Vagina (tissue), 2 donors: ENCODE results near the gene TGFBR2. TPM values are rescaled to one million over a fixed set of nuclear protein-coding genes. Genes with fewer than 3 reads are reported as not detected.
A peak's percentile ranks its signal among the peaks of the same experiment; 100 is the strongest.

ENCODE experiments used
- DNase-seq, 2 donors: peaks; one replicate each; pipeline ENCODE4 v3.0.0-alpha.2; 2017; ENCODE audit errors: extremely low spot score in 2 of 2
- H3K27ac ChIP-seq: fragments of 200-600 bp; sonication (generic); one replicate; pipeline ENCODE4 v1.5.1; 2019
- H3K27me3 ChIP-seq: fragments of 200-600 bp; sonication (generic); one replicate; pipeline ENCODE4 v1.5.1; 2019
- H3K36me3 ChIP-seq, 2 donors: fragments of 200-600 bp; sonication (generic); one replicate each; pipeline ENCODE4 v1.5.1; 2017 to 2019
- H3K4me1 ChIP-seq: fragments of 200-600 bp; sonication (generic); one replicate; pipeline ENCODE4 v1.5.1; 2019
- H3K4me3 ChIP-seq, 2 donors: fragments of 200-600 bp; sonication (generic); 1 replicate in 1 of 2; 2 replicates in 1 of 2; pipeline ENCODE4 v1.5.1; 2016 to 2019
- H3K9me3 ChIP-seq: fragments of 200-600 bp; sonication (generic); one replicate; pipeline ENCODE4 v1.5.1; 2019
- CTCF ChIP-seq, 3 experiments: fragments of 450-650 bp in 2 of 3; fragments of 200-600 bp in 1 of 3; sonication (generic) in 1 of 3; IDR thresholded peaks; one replicate each; pipeline ENCODE4 v1.5.1; 2017 to 2019; ENCODE audit warnings: antibody characterized with exemption in 3 of 3, mild to moderate bottlenecking in 2 of 3, moderate library complexity in 2 of 3
- POLR2A ChIP-seq, 2 donors: fragments of 450-650 bp; IDR thresholded peaks; one replicate each; pipeline ENCODE4 v1.6.1; 2017; ENCODE audit warnings: antibody characterized with exemption in 2 of 2, mild to moderate bottlenecking in 2 of 2, moderate library complexity in 2 of 2
- POLR2AphosphoS5 ChIP-seq, 2 donors: sonication (generic); formaldehyde crosslinking; IDR thresholded peaks; one replicate each; pipeline ENCODE4 v1.9.0; 2017; ENCODE audit warnings: antibody characterized with exemption in 2 of 2, mild to moderate bottlenecking in 2 of 2, low read depth in 1 of 2; ENCODE audit not compliant: insufficient read depth in 1 of 2
- intact Hi-C: fragments of 100-400 bp; cut with DNase I; formaldehyde crosslinking; loops from one replicate; pipeline ENCODE4 v1.15.1; 2023
- total RNA-seq: library from RNA; depleted of rRNA; stranded (reverse); fragments of >200 nt; gene quantifications from one replicate; pipeline ENCODE4 v1.2.3, GENCODE V29; 2016

Gene TGFBR2
- total RNA-seq, 1 donor from 2014 or later: 176 TPM

- peaks cover 44% of the 10 kb centered on the region for H3K4me1 ChIP-seq
- peaks cover 0 to 23% of the 10 kb centered on the region in 2 donors for H3K36me3 ChIP-seq
These were observed 87.2 kb downstream of the TGFBR2 start for GRCh38 chr3:30693470-30694120.

GRCh38 chr3:30694148-30694547 is 87.7 kb downstream of the TGFBR2 start:
- H3K27me3 ChIP-seq: no peaks in the 10 kb centered on the region
- H3K27ac ChIP-seq: no peak overlapping the region
- H3K4me3 ChIP-seq: no peak overlapping the region
- peaks cover 0 to 23% of the 10 kb centered on the region in 2 donors for H3K36me3 ChIP-seq
- DNase-seq: no peak
- H3K9me3 ChIP-seq: no peaks in the 10 kb centered on the region
- no peak for TF ChIP-seq CTCF (IDR thresholded peaks at IDR 0.05)
- intact Hi-C loops: loop anchor here (10.0 kb wide), 1 partner anchor 579 kb away; no protein-coding TSS in a partner anchor
- peaks cover 38% of the 10 kb centered on the region for H3K4me1 ChIP-seq

More at GRCh38 chr3:30693470-30694120, 87.2 kb downstream of the TGFBR2 start:
- Histone ChIP-seq H3K9me3 (no peaks in the 10 kb centered on the region), H3K4me3 (no peak overlapping the region), H3K27me3 (no peaks in the 10 kb centered on the region), H3K27ac (no peak overlapping the region)
- TF ChIP-seq POLR2AphosphoS5 (IDR thresholded peaks at IDR 0.05; ENCODE audit: insufficient read depth in 1 of 2, low read depth in 1 of 2) (no peak), CTCF (IDR thresholded peaks at IDR 0.05) (peak; percentile 26 to 78 (median 54))
- DNase-seq: no peak
- intact Hi-C loops: loop anchor here (10.0 kb wide), 1 partner anchor 579 kb away; no protein-coding TSS in a partner anchor

- intact Hi-C loops: loop anchor here (10.0 kb wide), 1 partner anchor 580 kb away; no protein-coding TSS in a partner anchor
- DNase-seq: no peak
- Histone ChIP-seq H3K4me1 (peaks cover 33% of the 10 kb centered on the region), H3K36me3 (peaks cover 0 to 23% of the 10 kb centered on the region in 2 donors), H3K27me3 (no peaks in the 10 kb centered on the region), H3K9me3 (no peaks in the 10 kb centered on the region), H3K27ac (no peak overlapping the region), H3K4me3 (no peak overlapping the region)
- TF ChIP-seq CTCF (IDR thresholded peaks at IDR 0.05): no peak
- no peak for TF ChIP-seq POLR2AphosphoS5 (IDR thresholded peaks at IDR 0.05; ENCODE audit: insufficient read depth in 1 of 2, low read depth in 1 of 2)
- no peak for TF ChIP-seq POLR2A (IDR thresholded peaks at IDR 0.05)
These were observed 88.3 kb downstream of the TGFBR2 start for GRCh38 chr3:30694668-30695067.

GRCh38 chr3:30695302-30696061 is 89.1 kb downstream of the TGFBR2 start:
- no peaks in the 10 kb centered on the region for H3K27me3 ChIP-seq
- no peak for TF ChIP-seq CTCF (IDR thresholded peaks at IDR 0.05)
- no peak for TF ChIP-seq POLR2AphosphoS5 (IDR thresholded peaks at IDR 0.05; ENCODE audit: insufficient read depth in 1 of 2, low read depth in 1 of 2)
- no peak for TF ChIP-seq POLR2A (IDR thresholded peaks at IDR 0.05)
- intact Hi-C loops: loop anchor here (10.0 kb wide), 1 partner anchor 581 kb away; no protein-coding TSS in a partner anchor
- no peaks in the 10 kb centered on the region for H3K9me3 ChIP-seq
- no peak for DNase-seq
- H3K36me3 ChIP-seq: peaks cover 0 to 23% of the 10 kb centered on the region in 2 donors
- H3K4me3 ChIP-seq: no peak overlapping the region
- no peak overlapping the region for H3K27ac ChIP-seq
- H3K4me1 ChIP-seq: peaks cover 25% of the 10 kb centered on the region
